Urinary bladder (tissue), 4 donors: ENCODE data around the gene MET. TPM values are rescaled to one million over a fixed set of nuclear protein-coding genes. Genes with fewer than 3 reads are reported as not detected.

Source experiments
- DNase-seq: peaks from one replicate; pipeline ENCODE4 v3.0.0-alpha.2; 2015; ENCODE audit errors: extremely low spot score
- H3K27ac ChIP-seq: one replicate; pipeline ENCODE4 v1.5.1; 2013; ENCODE audit warnings: low read depth, mild to moderate bottlenecking, moderate library complexity
- H3K36me3 ChIP-seq: one replicate; pipeline ENCODE4 v1.6.1; 2013; ENCODE audit warnings: mild to moderate bottlenecking, moderate library complexity; ENCODE audit not compliant: insufficient read depth
- H3K4me1 ChIP-seq: one replicate; pipeline ENCODE4 v1.6.1; 2013; ENCODE audit warnings: mild to moderate bottlenecking, moderate library complexity; ENCODE audit not compliant: insufficient read depth
- H3K4me3 ChIP-seq: one replicate; pipeline ENCODE4 v1.5.1; 2013; ENCODE audit warnings: low read depth, low read length
- WGBS: extraction: QIAGEN DNeasy Blood & Tissue Kit; methylation state at CpG from one replicate; pipeline ENCODE4 v1.1.7; 2013; 5-methylcytosine and 5-hydroxymethylcytosine counted together
- polyA plus RNA-seq: library from polyadenylated mRNA; stranded (reverse); fragments of 200-250 nt; gene quantifications from one replicate; pipeline ENCODE4 v1.2.3, GENCODE V29; 2013
- total RNA-seq: library from RNA; depleted of rRNA; stranded (reverse); fragments of >200 nt; gene quantifications from one replicate; pipeline ENCODE4 v1.2.3, GENCODE V29; 2014
- donor health status: healthy with polysubstance abuse.
- donor health status: healthy.

MET gene
- total and polyA plus RNA-seq, 2 donors = 8.0 to 24.3 TPM

GRCh38 chr7:116673457-116673865, 1.5 kb downstream of the MET start:
- Histone ChIP-seq H3K27ac (no peak overlapping the region), H3K4me1 (no peaks in the 10 kb centered on the region), H3K4me3 (peak overlapping the region; percentile 46), H3K36me3 (no peaks in the 10 kb centered on the region)
- 72% methylated on average over 3 of the region's 3 CpGs for WGBS
- no peak for DNase-seq

GRCh38 chr7:116674508-116675173, 2.6 kb downstream of the MET start:
- H3K4me1 ChIP-seq = no peaks in the 10 kb centered on the region
- WGBS = 75% methylated on average over 7 of the region's 7 CpGs
- no peak overlapping the region for H3K27ac ChIP-seq
- H3K4me3 ChIP-seq = no peak overlapping the region
- H3K36me3 ChIP-seq = no peaks in the 10 kb centered on the region
- DNase-seq = no peak

- no peaks in the 10 kb centered on the region for H3K4me1 ChIP-seq
- H3K27ac ChIP-seq = no peak overlapping the region
- DNase-seq = no peak
- no peak overlapping the region for H3K4me3 ChIP-seq
- 83% methylated on average over 6 of the region's 6 CpGs for WGBS
- no peaks in the 10 kb centered on the region for H3K36me3 ChIP-seq
Observed at GRCh38 chr7:116675812-116676355, 3.9 kb downstream of the MET start.

- DNase-seq = no peak
- H3K4me3 ChIP-seq = no peak overlapping the region
- WGBS = 87% methylated on average over 1 of the region's 1 CpG
Observed at GRCh38 chr7:116678780-116679179, 6.8 kb downstream of the MET start.

GRCh38 chr7:116679500-116679899, 7.5 kb downstream of the MET start:
- H3K36me3 ChIP-seq = no peaks in the 10 kb centered on the region
- DNase-seq = no peak
- H3K27ac ChIP-seq = peak overlapping the region; percentile 5
- no peaks in the 10 kb centered on the region for H3K4me1 ChIP-seq
- 76% methylated on average over 4 of the region's 4 CpGs for WGBS
- H3K4me3 ChIP-seq = no peak overlapping the region

More at GRCh38 chr7:116678780-116679179, 6.8 kb downstream of the MET start:
- no peaks in the 10 kb centered on the region for H3K36me3 ChIP-seq
- H3K4me1 ChIP-seq = no peaks in the 10 kb centered on the region
- H3K27ac ChIP-seq = no peak overlapping the region

GRCh38 chr7:116683786-116684185, 11.8 kb downstream of the MET start:
- H3K27ac ChIP-seq = no peak overlapping the region
- H3K36me3 ChIP-seq = no peaks in the 10 kb centered on the region
- no peak for DNase-seq
- H3K4me1 ChIP-seq = no peaks in the 10 kb centered on the region
- WGBS = 89% methylated on average over 4 of the region's 4 CpGs
- H3K4me3 ChIP-seq = no peak overlapping the region

GRCh38 chr7:116686033-116686432, 14.0 kb downstream of the MET start:
- no peak overlapping the region for H3K27ac ChIP-seq
- H3K36me3 ChIP-seq = no peaks in the 10 kb centered on the region
- no peaks in the 10 kb centered on the region for H3K4me1 ChIP-seq
- 75% methylated on average over 3 of the region's 3 CpGs for WGBS
- no peak overlapping the region for H3K4me3 ChIP-seq
- DNase-seq = no peak

- 89% methylated on average over 7 of the region's 7 CpGs for WGBS
- Histone ChIP-seq H3K4me1 (no peaks in the 10 kb centered on the region), H3K36me3 (no peaks in the 10 kb centered on the region), H3K27ac (no peak overlapping the region), H3K4me3 (no peak overlapping the region)
- no peak for DNase-seq
Observed at GRCh38 chr7:116686812-116687419, 14.9 kb downstream of the MET start.

- no peak for DNase-seq
- H3K27ac ChIP-seq = peak overlapping the region; percentile 23
- H3K4me3 ChIP-seq = no peak overlapping the region
- no peaks in the 10 kb centered on the region for H3K4me1 ChIP-seq
- no peaks in the 10 kb centered on the region for H3K36me3 ChIP-seq
- 32% methylated on average over 7 of the region's 7 CpGs for WGBS
Observed at GRCh38 chr7:116687801-116688201, 15.8 kb downstream of the MET start.

- 77% methylated on average over 4 of the region's 4 CpGs for WGBS
- no peak overlapping the region for H3K4me3 ChIP-seq
Observed at GRCh38 chr7:116689790-116690259, 17.8 kb downstream of the MET start.

GRCh38 chr7:116691664-116692063, 19.7 kb downstream of the MET start:
- Histone ChIP-seq H3K36me3 (peaks cover 4% of the 10 kb centered on the region), H3K4me3 (no peak overlapping the region), H3K27ac (no peak overlapping the region), H3K4me1 (no peaks in the 10 kb centered on the region)
- no peak for DNase-seq
- WGBS = 83% methylated on average over 3 of the region's 3 CpGs

More at GRCh38 chr7:116689790-116690259, 17.8 kb downstream of the MET start:
- Histone ChIP-seq H3K4me1 (no peaks in the 10 kb centered on the region), H3K27ac (peak overlapping the region; percentile 5), H3K36me3 (no peaks in the 10 kb centered on the region)
- DNase-seq = no peak

- Histone ChIP-seq H3K4me1 (no peaks in the 10 kb centered on the region), H3K36me3 (peaks cover 4% of the 10 kb centered on the region), H3K4me3 (no peak overlapping the region), H3K27ac (peak overlapping the region; percentile 10)
- no peak for DNase-seq
- WGBS = 82% methylated on average over 5 of the region's 5 CpGs
Observed at GRCh38 chr7:116692401-116693308, 20.7 kb downstream of the MET start.

GRCh38 chr7:116696707-116697106, 24.7 kb downstream of the MET start:
- Histone ChIP-seq H3K27ac (no peak overlapping the region), H3K36me3 (peaks cover 4% of the 10 kb centered on the region), H3K4me1 (no peaks in the 10 kb centered on the region), H3K4me3 (no peak overlapping the region)
- DNase-seq = no peak
- 85% methylated on average over 5 of the region's 5 CpGs for WGBS
